Fibroblast of lung (primary cell): Measurements from ENCODE around the gene SERINC5. TPM values are rescaled to one million over a fixed set of nuclear protein-coding genes. Genes with fewer than 3 reads are reported as not detected.

ENCODE experiments used
- DNase-seq, 2 donors: peaks; one replicate each; pipeline versions ENCODE4 v3.0.0 to v3.0.0-alpha.2; 2010; ENCODE audit warnings: low read depth in 2 of 2
- H2AFZ ChIP-seq: 2 replicates; pipeline ENCODE4 v1.5.1; 2012; ENCODE audit warnings: low read length, control low read depth, inconsistent platforms
- H3K27ac ChIP-seq: 2 replicates; pipeline ENCODE4 v1.5.1; 2011; ENCODE audit warnings: low read length, control low read depth; ENCODE audit not compliant: insufficient read depth
- H3K27me3 ChIP-seq: 2 replicates; pipeline ENCODE4 v1.5.1; 2011; ENCODE audit warnings: mild to moderate bottlenecking, low read length; ENCODE audit not compliant: control insufficient read depth, insufficient read depth
- H3K36me3 ChIP-seq: 2 replicates; pipeline ENCODE4 v1.5.1; 2011; ENCODE audit warnings: low read length; ENCODE audit not compliant: control insufficient read depth, insufficient read depth
- H3K4me1 ChIP-seq: 2 replicates; pipeline ENCODE4 v1.5.1; 2011; ENCODE audit warnings: low read length; ENCODE audit not compliant: control insufficient read depth, insufficient read depth; ENCODE audit errors: extremely low read depth
- H3K4me2 ChIP-seq: 2 replicates; pipeline ENCODE4 v1.5.1; 2011; ENCODE audit warnings: low read length, control low read depth; ENCODE audit not compliant: insufficient read depth; ENCODE audit errors: extremely low read depth
- H3K4me3 ChIP-seq, 4 experiments: fragments of 200-600 bp in 1 of 4; sonication (generic) in 1 of 4; replicated peaks in 1 of 4; 2 replicates each; pipeline ENCODE4 v1.5.1; 2011 to 2016; ENCODE audit warnings: low read length in 4 of 4, low read depth in 3 of 4, mild to moderate bottlenecking in 3 of 4, control low read depth in 2 of 4, inconsistent platforms in 1 of 4, mixed read lengths in 1 of 4; ENCODE audit not compliant: insufficient read depth in 1 of 4; ENCODE audit errors: control extremely low read depth in 1 of 4
- H3K79me2 ChIP-seq: 2 replicates; pipeline ENCODE4 v1.5.1; 2012; ENCODE audit warnings: mild to moderate bottlenecking, low read length, inconsistent platforms; ENCODE audit not compliant: control insufficient read depth, insufficient read depth
- H3K9ac ChIP-seq: 2 replicates; pipeline ENCODE4 v1.5.1; 2011; ENCODE audit warnings: mild to moderate bottlenecking, low read length, control low read depth; ENCODE audit not compliant: insufficient read depth
- H3K9me3 ChIP-seq: 2 replicates; pipeline ENCODE4 v1.5.1; 2012; ENCODE audit warnings: low read depth, low read length; ENCODE audit not compliant: control insufficient read depth, insufficient read depth
- H4K20me1 ChIP-seq: 2 replicates; pipeline ENCODE4 v1.5.1; 2011; ENCODE audit warnings: low read length; ENCODE audit not compliant: control insufficient read depth, insufficient read depth; ENCODE audit errors: extremely low read depth
- CTCF ChIP-seq, 2 donors: IDR thresholded peaks in 1 of 2; conservative IDR thresholded peaks in 1 of 2; 1 replicate in 1 of 2; 2 replicates in 1 of 2; pipeline ENCODE4 v1.5.1; 2011 to 2012; ENCODE audit warnings: low read length in 2 of 2, control low read depth in 1 of 2, inconsistent platforms in 1 of 2, low read depth in 1 of 2, mild to moderate bottlenecking in 1 of 2
- EZH2 ChIP-seq: IDR thresholded peaks from 2 replicates; pipeline ENCODE4 v1.5.1; 2012; ENCODE audit warnings: low read length, control low read depth, mild to moderate bottlenecking; ENCODE audit errors: missing control alignments
- polyA plus RNA-seq, 2 donors: library from polyadenylated mRNA; depleted of rRNA in 1 of 2; stranded (reverse) in 1 of 2; unstranded in 1 of 2; fragments of >200 nt; gene quantifications; 2 replicates each; pipeline ENCODE4 v1.2.1, GENCODE V29; 2011 to 2012; ENCODE audit warnings: missing spikeins in 1 of 2
- total RNA-seq: library from RNA; depleted of rRNA; stranded (reverse); fragments of >200 nt; gene quantifications from 2 replicates; pipeline ENCODE4 v1.2.1, GENCODE V29; 2014

Gene SERINC5
- total and polyA plus RNA-seq, 2 donors (not counting 1 experiment from before 2014, with no cell fraction given): 9.5 to 10.9 TPM

DNA sequence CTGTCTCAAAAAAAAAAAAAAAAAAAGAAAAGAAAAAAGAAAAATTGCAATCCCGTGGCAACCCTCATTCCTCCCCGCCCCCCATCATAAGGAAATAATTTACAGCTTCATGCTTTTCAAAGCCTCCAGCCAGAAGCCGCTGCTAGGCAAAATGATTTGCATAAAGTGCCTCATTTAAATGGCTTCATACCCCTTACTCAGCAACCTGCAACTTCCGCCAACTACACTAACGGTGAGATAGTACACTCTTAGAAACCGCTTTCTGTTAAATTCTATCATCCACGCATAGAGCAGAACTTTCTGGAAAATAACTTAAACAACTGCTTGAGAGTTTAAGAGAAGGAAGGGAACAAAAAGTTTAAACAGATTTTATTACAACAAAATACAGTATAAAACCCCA, 17.8 kb downstream of the SERINC5 start:
- no peak overlapping the region for H3K27ac ChIP-seq

DNA sequence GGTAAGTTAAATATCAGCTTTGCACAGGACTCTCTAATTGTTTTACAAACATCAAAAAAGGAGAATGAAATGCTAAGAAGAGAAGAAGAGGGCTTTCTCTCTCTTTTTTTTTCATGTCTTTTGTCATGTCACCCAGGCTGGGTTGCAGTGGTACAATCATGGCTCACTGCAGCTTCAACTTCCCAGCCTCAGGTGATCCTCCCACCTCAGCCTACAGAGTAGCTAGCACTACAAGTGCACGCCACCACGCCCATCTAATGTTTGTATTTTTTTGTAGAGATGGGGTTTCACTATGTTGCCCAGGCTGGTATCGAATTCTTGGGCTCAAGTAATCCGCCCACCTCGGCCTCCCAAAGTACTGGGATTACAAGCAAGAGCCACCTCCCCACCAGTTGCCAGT, 18.6 kb downstream of the SERINC5 start:
- Histone ChIP-seq H3K9ac (no peak overlapping the region), H3K9me3 (no peaks in the 10 kb centered on the region), H3K4me3 (no peak overlapping the region), H2AFZ (no peak overlapping the region), H4K20me1 (no peaks in the 10 kb centered on the region), H3K4me2 (no peak overlapping the region), H3K4me1 (peaks cover 5% of the 10 kb centered on the region), H3K36me3 (no peaks in the 10 kb centered on the region), H3K27ac (no peak overlapping the region), H3K79me2 (no peaks in the 10 kb centered on the region), H3K27me3 (no peaks in the 10 kb centered on the region)
- no peak for DNase-seq
- no peak for TF ChIP-seq CTCF (conservative IDR thresholded peaks at IDR 0.05 in 1 of 2, IDR thresholded peaks at IDR 0.05 in 1 of 2; ENCODE audit: low read depth in 1 of 2, low read length in 2 of 2)
- no peak for TF ChIP-seq EZH2

More for the DNA sequence above, 17.8 kb downstream of the SERINC5 start:
- Histone ChIP-seq H3K27me3 (no peaks in the 10 kb centered on the region), H3K4me1 (peaks cover 5% of the 10 kb centered on the region), H4K20me1 (no peaks in the 10 kb centered on the region), H2AFZ (no peak overlapping the region), H3K36me3 (no peaks in the 10 kb centered on the region), H3K79me2 (no peaks in the 10 kb centered on the region), H3K9me3 (no peaks in the 10 kb centered on the region), H3K4me2 (no peak overlapping the region), H3K9ac (no peak overlapping the region), H3K4me3 (no peak overlapping the region)
- no peak for DNase-seq
- TF ChIP-seq EZH2 (no peak), CTCF (conservative IDR thresholded peaks at IDR 0.05 in 1 of 2, IDR thresholded peaks at IDR 0.05 in 1 of 2; ENCODE audit: low read depth in 1 of 2, low read length in 2 of 2) (no peak)

DNA sequence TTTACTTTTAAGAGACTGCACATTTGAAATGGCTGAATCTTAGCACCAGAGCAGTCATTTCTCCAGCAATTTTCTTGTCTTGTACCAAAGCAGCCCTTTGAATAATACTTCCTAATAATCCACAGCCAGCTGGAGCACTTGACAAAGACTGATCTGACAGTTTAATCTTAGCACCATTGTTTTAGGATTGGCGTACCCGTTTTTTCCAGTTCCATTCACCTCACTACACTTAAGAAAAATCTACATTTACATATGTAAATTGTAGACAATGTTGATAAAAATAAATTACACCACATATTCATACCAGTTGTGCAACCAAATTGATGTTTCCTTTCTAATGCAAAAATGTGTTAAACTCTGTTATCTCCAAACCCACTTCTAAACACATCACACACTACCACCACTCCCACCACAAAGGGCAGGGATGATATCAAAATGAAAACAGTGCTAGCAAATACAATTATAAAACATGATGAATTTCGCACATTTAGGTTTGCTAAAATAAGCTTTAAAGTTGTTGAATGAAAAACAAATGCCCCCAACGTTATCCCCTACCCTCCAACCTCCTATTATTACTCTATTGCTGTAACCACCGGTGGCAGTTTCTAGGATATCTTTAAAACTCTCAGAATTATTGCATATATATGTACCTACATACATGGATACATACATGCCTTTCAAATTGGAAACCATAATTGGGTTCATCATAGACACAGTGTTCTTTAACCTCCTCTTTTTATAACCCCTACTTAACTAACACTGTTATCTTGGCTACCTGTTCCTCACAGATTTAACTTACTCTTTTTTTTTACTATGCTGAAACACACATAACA, 21.5 kb downstream of the SERINC5 start:
- Histone ChIP-seq H3K27me3 (no peaks in the 10 kb centered on the region), H3K27ac (no peak overlapping the region), H2AFZ (no peak overlapping the region), H4K20me1 (no peaks in the 10 kb centered on the region), H3K4me3 (no peak overlapping the region), H3K9ac (no peak overlapping the region), H3K4me1 (peaks cover 4% of the 10 kb centered on the region), H3K9me3 (no peaks in the 10 kb centered on the region), H3K36me3 (no peaks in the 10 kb centered on the region), H3K4me2 (no peak overlapping the region), H3K79me2 (no peaks in the 10 kb centered on the region)
- peak in 1 of 2 donors; percentile 25 for DNase-seq
- TF ChIP-seq EZH2 (no peak), CTCF (conservative IDR thresholded peaks at IDR 0.05 in 1 of 2, IDR thresholded peaks at IDR 0.05 in 1 of 2; ENCODE audit: low read depth in 1 of 2, low read length in 2 of 2) (no peak)
